Fibroblast of mammary gland (primary cell): ENCODE measurements around the gene NUP205.

Experiments
- DNase-seq: peaks from one replicate; pipeline ENCODE4 v3.0.0-alpha.2; 2010; ENCODE audit warnings: low read depth
- H3K4me3 ChIP-seq: 2 replicates; pipeline ENCODE4 v1.5.1; 2011; ENCODE audit warnings: low read depth, mild to moderate bottlenecking, low read length, moderate library complexity; ENCODE audit not compliant: control insufficient read depth
- CTCF ChIP-seq: conservative IDR thresholded peaks from 2 replicates; pipeline ENCODE4 v1.5.1; 2011; ENCODE audit warnings: low read depth, low read length, inconsistent platforms; ENCODE audit not compliant: control insufficient read depth, insufficient read depth

Gene NUP205

GRCh38 chr7:135560631-135561030 is 2.9 kb downstream of the NUP205 start:
- no peak overlapping the region for H3K4me3 ChIP-seq
- TF ChIP-seq CTCF: no peak
- DNase-seq: no peak

- no peak for DNase-seq
- no peak overlapping the region for H3K4me3 ChIP-seq
- no peak for TF ChIP-seq CTCF
These were observed 5.0 kb downstream of the NUP205 start for GRCh38 chr7:135562720-135563119.

GRCh38 chr7:135571834-135572233 is 14.1 kb downstream of the NUP205 start:
- no peak for DNase-seq
- TF ChIP-seq CTCF: no peak
- no peak overlapping the region for H3K4me3 ChIP-seq

- TF ChIP-seq CTCF: no peak
- DNase-seq: no peak
- no peak overlapping the region for H3K4me3 ChIP-seq
These were observed 15.8 kb downstream of the NUP205 start for GRCh38 chr7:135573541-135573940.

GRCh38 chr7:135575296-135575695 is 17.6 kb downstream of the NUP205 start:
- no peak overlapping the region for H3K4me3 ChIP-seq
- no peak for TF ChIP-seq CTCF
- no peak for DNase-seq

GRCh38 chr7:135578569-135578968 is 20.9 kb downstream of the NUP205 start:
- no peak for TF ChIP-seq CTCF
- H3K4me3 ChIP-seq: no peak overlapping the region
- DNase-seq: no peak
